GM20431 (cell line): Measurements from ENCODE around the gene GDPD4.

Experiments used
- in situ Hi-C: fragments of 300-500 bp; cut with MseI, MboI; formaldehyde crosslinking; loops from one replicate; pipeline ENCODE4 v1.15.0; 2020; ENCODE audit warnings: low sequenced_read_pairs; ENCODE audit not compliant: unreplicated experiment

The GDPD4 gene

GRCh38 chr11:77180346-77180745 lies 121.1 kb downstream of the GDPD4 start:
- in situ Hi-C loops: no loop called here

GRCh38 chr11:77179681-77180080 lies 121.8 kb downstream of the GDPD4 start:
- in situ Hi-C loops: no loop called here

GRCh38 chr11:77179048-77179447 lies 122.4 kb downstream of the GDPD4 start:
- in situ Hi-C loops: no loop called here

DNA sequence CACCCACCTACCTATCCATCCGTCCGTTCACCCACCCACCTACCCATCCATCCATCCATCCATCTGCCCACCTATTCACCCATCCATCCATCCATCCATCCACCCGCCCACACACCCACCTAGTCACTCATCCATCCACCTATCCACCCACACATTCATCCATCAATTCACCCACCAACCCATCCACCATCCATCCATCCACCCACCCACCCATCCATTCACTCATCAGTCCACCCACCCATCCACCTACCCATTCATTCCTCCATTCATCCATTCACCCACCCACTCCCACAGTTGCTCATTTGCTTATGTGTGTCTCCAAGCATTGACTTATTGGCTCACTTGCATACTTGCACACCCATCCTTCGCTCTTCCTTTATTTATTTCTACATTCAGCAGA lies 123.3 kb downstream of the GDPD4 start:
- in situ Hi-C loops: no loop called here

DNA sequence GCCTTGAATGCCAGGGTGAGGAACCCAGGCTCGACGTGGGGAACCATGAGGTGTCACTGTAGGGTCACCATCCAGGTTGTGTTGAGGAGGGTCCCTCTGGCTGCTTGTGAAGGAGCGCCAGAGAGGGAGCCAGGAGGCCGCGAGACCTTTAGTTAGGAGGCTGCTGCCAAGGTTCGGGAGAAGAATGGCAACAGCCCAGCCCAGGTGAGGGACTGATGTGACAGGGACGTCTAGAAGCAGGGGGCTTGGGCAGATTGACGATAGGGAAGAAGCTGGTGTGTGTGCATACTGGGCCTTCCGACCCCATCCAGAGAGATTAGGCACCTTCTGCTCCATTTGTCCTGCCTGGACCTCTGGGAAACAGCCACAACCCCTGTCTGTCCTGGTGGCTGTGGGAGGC lies 124.5 kb downstream of the GDPD4 start:
- in situ Hi-C loops: no loop called here

GRCh38 chr11:77175869-77176539 lies 125.5 kb downstream of the GDPD4 start:
- in situ Hi-C loops: no loop called here

GRCh38 chr11:77175021-77175842 lies 126.3 kb downstream of the GDPD4 start:
- in situ Hi-C loops: no loop called here

DNA sequence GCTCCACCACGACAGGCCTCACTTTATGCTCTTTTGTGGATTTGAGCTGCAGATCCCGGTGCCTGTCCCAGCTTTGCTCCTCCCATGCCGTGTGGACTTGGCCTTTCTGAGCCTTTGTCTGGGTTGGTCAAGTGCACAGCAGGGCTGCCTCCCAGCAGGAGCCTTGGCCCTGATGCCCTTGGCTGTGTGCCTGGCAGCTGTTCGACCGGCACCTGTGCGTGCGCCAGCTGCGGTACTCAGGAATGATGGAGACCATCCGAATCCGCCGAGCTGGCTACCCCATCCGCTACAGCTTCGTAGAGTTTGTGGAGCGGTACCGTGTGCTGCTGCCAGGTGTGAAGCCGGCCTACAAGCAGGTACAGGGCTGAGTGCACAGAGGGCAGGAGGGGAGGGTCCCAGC lies 126.9 kb downstream of the GDPD4 start:
- in situ Hi-C loops: no loop called here

GRCh38 chr11:77173494-77173893 lies 128.0 kb downstream of the GDPD4 start:
- in situ Hi-C loops: no loop called here

- in situ Hi-C loops: no loop called here
These were observed 128.9 kb downstream of the GDPD4 start for GRCh38 chr11:77172666-77172982.

- in situ Hi-C loops: no loop called here
These were observed 129.4 kb downstream of the GDPD4 start for GRCh38 chr11:77171885-77172665.

DNA sequence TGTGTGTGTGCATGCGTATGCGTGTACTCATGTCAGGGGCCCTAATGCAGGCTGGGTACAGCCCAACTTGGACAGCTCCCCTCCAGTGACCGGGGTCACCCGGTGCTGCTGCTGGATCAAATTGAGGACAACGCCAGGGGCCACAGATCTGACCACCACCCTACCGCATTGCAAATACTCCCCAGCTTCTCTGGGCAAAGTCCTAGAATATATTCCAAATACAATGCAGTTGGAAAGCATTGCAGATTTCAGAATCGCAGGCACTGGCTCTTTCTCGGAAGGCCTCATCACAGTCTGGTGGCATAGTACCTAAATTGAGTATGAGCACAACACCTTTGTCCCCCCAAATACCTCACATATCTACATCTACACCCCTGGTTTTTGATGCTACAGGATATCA lies 130.2 kb downstream of the GDPD4 start:
- in situ Hi-C loops: no loop called here

DNA sequence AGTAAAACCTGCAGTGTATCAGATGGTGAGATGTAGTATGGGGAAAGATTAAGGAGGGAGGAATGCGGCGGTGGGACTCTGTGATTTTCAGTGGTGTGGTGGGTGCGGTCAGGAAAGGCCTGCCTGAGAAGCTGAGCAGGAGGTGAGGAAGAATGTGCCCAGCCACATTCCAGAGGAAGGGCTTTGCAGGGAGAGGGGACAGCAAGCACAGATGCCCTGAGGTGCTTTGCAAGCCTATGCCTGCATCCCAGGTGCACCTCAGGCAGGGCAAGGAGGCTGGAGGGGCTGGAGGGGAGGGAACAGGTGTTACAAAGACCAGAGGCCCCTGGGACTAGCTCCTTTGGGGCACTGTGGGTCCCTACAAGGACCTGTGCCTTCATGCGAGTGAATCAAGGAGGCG lies 131.4 kb downstream of the GDPD4 start:
- in situ Hi-C loops: no loop called here

- in situ Hi-C loops: no loop called here
These were observed 133.7 kb downstream of the GDPD4 start for GRCh38 chr11:77167791-77168190.

DNA sequence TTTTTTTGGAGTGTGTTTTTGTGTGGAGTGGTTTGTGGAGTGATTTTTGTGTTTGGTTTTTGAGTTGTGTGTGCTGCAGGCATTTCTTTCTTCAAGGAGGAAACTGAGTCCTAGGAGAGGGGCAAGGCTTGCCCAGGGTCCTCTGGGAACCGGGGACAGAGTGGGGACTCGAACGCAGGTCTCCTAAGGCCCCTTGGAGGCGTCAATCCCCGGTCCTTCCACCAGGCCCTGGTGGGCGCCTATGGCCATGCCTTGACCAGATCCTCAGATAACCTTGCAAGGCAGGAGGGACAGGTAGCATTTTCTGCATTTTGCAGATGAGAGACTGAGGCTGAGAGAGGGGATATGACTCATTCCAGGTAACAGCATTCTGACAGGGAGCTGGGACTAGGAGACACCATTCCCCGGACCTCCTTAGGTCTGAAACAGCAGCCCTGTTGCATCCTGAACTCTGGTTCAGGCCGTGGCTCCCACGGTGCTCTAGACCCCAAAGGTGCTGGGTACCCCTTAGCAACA lies 134.3 kb downstream of the GDPD4 start:
- in situ Hi-C loops: no loop called here
